ENCODE results near the gene AK2.

DNA sequence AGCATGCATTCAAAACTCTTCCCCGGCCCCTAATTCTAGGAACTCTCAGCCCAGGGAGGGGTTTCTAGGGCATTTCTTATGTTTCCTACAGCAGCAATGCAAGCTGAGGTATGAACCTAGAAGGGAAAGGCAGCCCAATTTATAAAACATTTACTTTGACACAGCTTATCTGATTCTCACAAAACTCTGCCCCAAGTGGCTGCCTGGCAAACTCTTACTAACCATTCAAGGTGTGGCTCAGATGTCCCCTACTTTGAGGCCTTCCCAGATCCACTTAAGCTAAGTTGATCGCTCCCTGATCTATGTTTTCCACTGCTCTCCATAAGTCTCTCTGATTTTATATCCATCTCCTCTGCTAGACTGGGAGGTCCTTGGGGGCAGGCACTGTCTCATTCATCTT is 35.4 kb downstream of the AK2 start:
- TF ChIP-seq POLR2A (IDR thresholded peaks at IDR 0.05; ENCODE audit: low read depth) (no peak), POLR2AphosphoS5 (IDR thresholded peaks at IDR 0.05) (no peak), EP300 (IDR thresholded peaks at IDR 0.05) (no peak)
- TF ChIP-seq, protein P1, sequence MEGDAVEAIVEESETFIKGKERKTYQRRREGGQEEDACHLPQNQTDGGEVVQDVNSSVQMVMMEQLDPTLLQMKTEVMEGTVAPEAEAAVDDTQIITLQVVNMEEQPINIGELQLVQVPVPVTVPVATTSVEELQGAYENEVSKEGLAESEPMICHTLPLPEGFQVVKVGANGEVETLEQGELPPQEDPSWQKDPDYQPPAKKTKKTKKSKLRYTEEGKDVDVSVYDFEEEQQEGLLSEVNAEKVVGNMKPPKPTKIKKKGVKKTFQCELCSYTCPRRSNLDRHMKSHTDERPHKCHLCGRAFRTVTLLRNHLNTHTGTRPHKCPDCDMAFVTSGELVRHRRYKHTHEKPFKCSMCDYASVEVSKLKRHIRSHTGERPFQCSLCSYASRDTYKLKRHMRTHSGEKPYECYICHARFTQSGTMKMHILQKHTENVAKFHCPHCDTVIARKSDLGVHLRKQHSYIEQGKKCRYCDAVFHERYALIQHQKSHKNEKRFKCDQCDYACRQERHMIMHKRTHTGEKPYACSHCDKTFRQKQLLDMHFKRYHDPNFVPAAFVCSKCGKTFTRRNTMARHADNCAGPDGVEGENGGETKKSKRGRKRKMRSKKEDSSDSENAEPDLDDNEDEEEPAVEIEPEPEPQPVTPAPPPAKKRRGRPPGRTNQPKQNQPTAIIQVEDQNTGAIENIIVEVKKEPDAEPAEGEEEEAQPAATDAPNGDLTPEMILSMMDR (IDR thresholded peaks at IDR 0.05) = no peak

Data from esophagus muscularis mucosa (tissue), 4 donors.